MM.1S (cell line): ENCODE measurements around the gene LARGE1.

Experiments used
- DNase-seq: peaks from one replicate; pipeline ENCODE4 v3.0.0-alpha.2; 2015
- H2AFZ ChIP-seq: fragments of 300-600 bp; sonication (generic); 2 replicates; pipeline ENCODE4 v1.6.0; 2016; ENCODE audit warnings: antibody characterized with exemption, low read length
- H3F3A ChIP-seq: fragments of 300-600 bp; sonication (generic); 2 replicates; pipeline ENCODE4 v1.6.1; 2016; ENCODE audit warnings: mild to moderate bottlenecking, antibody characterized with exemption, low read length, moderate library complexity, mixed read lengths; ENCODE audit not compliant: insufficient read depth
- H3K27ac ChIP-seq: fragments of 300-600 bp; sonication (generic); 2 replicates; pipeline ENCODE4 v1.5.1; 2016; ENCODE audit warnings: mild to moderate bottlenecking, low read length
- H3K27me3 ChIP-seq: fragments of 300-600 bp; sonication (generic); replicated peaks from 2 replicates; pipeline ENCODE4 v1.6.0; 2016; ENCODE audit warnings: low read length; ENCODE audit not compliant: insufficient read depth
- H3K36me3 ChIP-seq: fragments of 300-600 bp; sonication (generic); replicated peaks from 2 replicates; pipeline ENCODE4 v1.6.1; 2016; ENCODE audit warnings: mild to moderate bottlenecking, low read length, mixed read lengths; ENCODE audit not compliant: insufficient read depth
- H3K4me1 ChIP-seq: fragments of 300-600 bp; sonication (generic); 2 replicates; pipeline ENCODE4 v1.6.1; 2016; ENCODE audit warnings: low read length, mixed read lengths
- H3K4me2 ChIP-seq: fragments of 300-600 bp; sonication (generic); 2 replicates; pipeline ENCODE4 v1.6.0; 2016; ENCODE audit warnings: low read depth, low read length
- H3K4me3 ChIP-seq: fragments of 300-600 bp; sonication (generic); 2 replicates; pipeline ENCODE4 v1.5.1; 2016; ENCODE audit warnings: low read length, mixed read lengths
- H3K79me2 ChIP-seq: fragments of 300-600 bp; sonication (generic); 2 replicates; pipeline ENCODE4 v1.6.1; 2016; ENCODE audit warnings: mixed run types, low read length, mixed read lengths
- H3K9ac ChIP-seq: fragments of 300-600 bp; sonication (generic); 2 replicates; pipeline ENCODE4 v1.6.1; 2016; ENCODE audit warnings: low read length, mixed read lengths
- H3K9me2 ChIP-seq: fragments of 300-600 bp; sonication (generic); replicated peaks from 2 replicates; pipeline ENCODE4 v1.6.1; 2016; ENCODE audit warnings: mild to moderate bottlenecking, low read length, mixed read lengths; ENCODE audit not compliant: insufficient read depth
- H3K9me3 ChIP-seq: fragments of 300-600 bp; sonication (generic); replicated peaks from 2 replicates; pipeline ENCODE4 v1.6.1; 2016; ENCODE audit warnings: mild to moderate bottlenecking, low read length, mixed read lengths; ENCODE audit not compliant: insufficient read depth
- H4K20me1 ChIP-seq: fragments of 300-600 bp; sonication (generic); 2 replicates; pipeline ENCODE4 v1.6.1; 2016; ENCODE audit warnings: mild to moderate bottlenecking, low read length, moderate library complexity, mixed read lengths; ENCODE audit not compliant: insufficient read depth
- EZH2 ChIP-seq: fragments of 300-600 bp; sonication (generic); optimal IDR thresholded peaks from 2 replicates; pipeline ENCODE3; 2017; ENCODE audit warnings: low read depth, mild to moderate bottlenecking, antibody characterized with exemption, low read length, mixed read lengths
- EZH2phosphoT487 ChIP-seq: fragments of 300-600 bp; sonication (generic); IDR thresholded peaks from 2 replicates; pipeline ENCODE4 v1.6.1; 2018; ENCODE audit warnings: antibody characterized with exemption, low read length
- TF ChIP-seq, protein P1 (sequence below): fragments of 300-600 bp; sonication (generic); IDR thresholded peaks from 2 replicates; pipeline ENCODE4 v1.5.1; 2016; ENCODE audit warnings: antibody characterized with exemption, low read length, mixed read lengths

Gene LARGE1

GRCh38 chr22:33666961-33667619 lies 253.2 kb downstream of the LARGE1 start:
- Histone ChIP-seq H3K4me2 (no peak overlapping the region), H3K4me1 (0 out of 2 replicates have a peak, but pooled peaks cover 3% of the 10 kb centered on the region), H3K27me3 (no peaks in the 10 kb centered on the region), H3K9me3 (no peaks in the 10 kb centered on the region), H3K9me2 (no peaks in the 10 kb centered on the region), H3K4me3 (no peak overlapping the region), H3F3A (no peaks in the 10 kb centered on the region), H4K20me1 (0 out of 2 replicates have a peak, but pooled peaks cover 5% of the 10 kb centered on the region), H3K27ac (no peak overlapping the region), H3K36me3 (no peaks in the 10 kb centered on the region), H2AFZ (no peak overlapping the region), H3K79me2 (peaks cover 72% of the 10 kb centered on the region), H3K9ac (no peak overlapping the region)
- TF ChIP-seq, protein P1, sequence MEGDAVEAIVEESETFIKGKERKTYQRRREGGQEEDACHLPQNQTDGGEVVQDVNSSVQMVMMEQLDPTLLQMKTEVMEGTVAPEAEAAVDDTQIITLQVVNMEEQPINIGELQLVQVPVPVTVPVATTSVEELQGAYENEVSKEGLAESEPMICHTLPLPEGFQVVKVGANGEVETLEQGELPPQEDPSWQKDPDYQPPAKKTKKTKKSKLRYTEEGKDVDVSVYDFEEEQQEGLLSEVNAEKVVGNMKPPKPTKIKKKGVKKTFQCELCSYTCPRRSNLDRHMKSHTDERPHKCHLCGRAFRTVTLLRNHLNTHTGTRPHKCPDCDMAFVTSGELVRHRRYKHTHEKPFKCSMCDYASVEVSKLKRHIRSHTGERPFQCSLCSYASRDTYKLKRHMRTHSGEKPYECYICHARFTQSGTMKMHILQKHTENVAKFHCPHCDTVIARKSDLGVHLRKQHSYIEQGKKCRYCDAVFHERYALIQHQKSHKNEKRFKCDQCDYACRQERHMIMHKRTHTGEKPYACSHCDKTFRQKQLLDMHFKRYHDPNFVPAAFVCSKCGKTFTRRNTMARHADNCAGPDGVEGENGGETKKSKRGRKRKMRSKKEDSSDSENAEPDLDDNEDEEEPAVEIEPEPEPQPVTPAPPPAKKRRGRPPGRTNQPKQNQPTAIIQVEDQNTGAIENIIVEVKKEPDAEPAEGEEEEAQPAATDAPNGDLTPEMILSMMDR, result no peak
- TF ChIP-seq EZH2phosphoT487 (no peak), EZH2 (no peak)
- DNase-seq, result no peak

DNA sequence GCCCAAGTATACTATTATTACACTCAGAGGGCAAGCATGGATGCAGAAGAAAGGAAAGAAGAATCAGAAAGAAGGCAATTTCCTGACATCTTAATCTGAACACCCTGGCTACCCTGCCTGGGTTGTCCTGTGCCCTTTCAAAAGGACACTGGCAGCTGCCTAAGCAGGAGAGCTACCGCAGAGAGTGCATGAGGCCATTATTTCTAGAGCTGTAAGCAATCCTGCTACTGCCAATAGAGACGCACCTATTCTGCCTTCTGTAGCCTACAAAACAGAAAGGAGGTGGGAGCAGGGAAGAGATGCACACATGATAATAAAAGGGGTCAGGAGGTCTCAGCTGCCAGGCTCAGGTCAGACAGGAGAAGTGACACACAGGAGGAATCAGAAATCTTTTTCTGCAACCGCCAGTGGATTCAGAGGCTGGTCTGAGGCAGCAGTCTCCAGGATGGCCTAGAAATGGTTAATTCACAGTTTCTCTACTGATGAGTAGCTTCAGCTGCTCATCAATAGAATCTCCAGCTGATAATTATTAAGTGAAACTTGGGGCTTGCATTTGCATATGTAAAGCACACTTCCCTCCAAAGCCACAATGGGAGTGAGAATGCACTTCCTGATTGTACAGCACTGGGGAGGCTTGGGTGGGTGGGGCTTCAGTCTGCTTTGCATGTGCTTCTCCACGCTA lies 253.9 kb downstream of the LARGE1 start:
- Histone ChIP-seq H3K27me3 (no peaks in the 10 kb centered on the region), H3K4me1 (0 out of 2 replicates have a peak, but pooled peaks cover 3% of the 10 kb centered on the region), H3K27ac (no peak overlapping the region), H3K79me2 (peaks cover 76% of the 10 kb centered on the region), H3F3A (no peaks in the 10 kb centered on the region), H2AFZ (no peak overlapping the region), H3K36me3 (no peaks in the 10 kb centered on the region), H3K9ac (no peak overlapping the region), H3K4me3 (no peak overlapping the region), H3K9me3 (no peaks in the 10 kb centered on the region), H4K20me1 (0 out of 2 replicates have a peak, but pooled peaks cover 5% of the 10 kb centered on the region), H3K4me2 (no peak overlapping the region), H3K9me2 (no peaks in the 10 kb centered on the region)
- TF ChIP-seq, protein P1, result no peak
- TF ChIP-seq EZH2phosphoT487 (no peak), EZH2 (no peak)
- no peak for DNase-seq

DNA sequence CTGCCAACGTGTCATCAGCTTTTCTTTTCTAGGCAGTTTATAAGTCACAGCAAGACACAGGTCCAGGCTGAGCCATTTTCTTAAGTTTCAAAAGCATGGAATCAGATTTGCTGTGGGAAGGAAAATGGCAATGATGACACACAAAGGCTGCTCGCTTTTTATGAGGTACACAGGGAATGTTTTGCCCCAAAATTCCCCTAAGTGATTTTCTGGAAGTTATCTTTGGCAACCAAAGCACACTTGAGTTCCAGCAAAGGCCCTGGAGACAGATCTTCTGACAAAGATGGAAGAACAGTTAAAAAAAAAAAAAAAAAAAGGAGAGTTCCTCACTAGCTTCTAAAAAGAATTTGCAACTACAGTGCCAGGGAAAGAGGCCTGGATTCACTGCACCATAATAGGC lies 260.8 kb downstream of the LARGE1 start:
- DNase-seq, result no peak
- H3K4me3 ChIP-seq, result no peak overlapping the region
- no peaks in the 10 kb centered on the region for H3K9me3 ChIP-seq
- no peak overlapping the region for H3K4me2 ChIP-seq
- no peak overlapping the region for H2AFZ ChIP-seq
- H4K20me1 ChIP-seq, result no peaks in the 10 kb centered on the region
- peaks cover 41% of the 10 kb centered on the region for H3K79me2 ChIP-seq
- no peaks in the 10 kb centered on the region for H3F3A ChIP-seq
- H3K9me2 ChIP-seq, result no peaks in the 10 kb centered on the region
- H3K4me1 ChIP-seq, result no peaks in the 10 kb centered on the region
- H3K9ac ChIP-seq, result no peak overlapping the region
- no peak overlapping the region for H3K27ac ChIP-seq
- no peak for TF ChIP-seq EZH2phosphoT487
- TF ChIP-seq, protein P1, result no peak
- TF ChIP-seq EZH2, result no peak
- H3K36me3 ChIP-seq, result no peaks in the 10 kb centered on the region
- no peaks in the 10 kb centered on the region for H3K27me3 ChIP-seq
